GM18505 (cell line): ENCODE results near the gene COQ7.

Experiments used
- ATAC-seq: cut with Tn5 transposase; IDR thresholded peaks from one replicate; pipeline ENCODE4 v1.9.1; 2021; ENCODE audit not compliant: unreplicated experiment
- POLR2A ChIP-seq: IDR thresholded peaks from 4 replicates; pipeline ENCODE4 v1.6.1; 2011; ENCODE audit warnings: borderline replicate concordance; ENCODE audit not compliant: insufficient read depth, insufficient read length; ENCODE audit errors: extremely low read depth

COQ7 gene

GRCh38 chr16:19092653-19093410 is 25.4 kb downstream of the COQ7 start:
- no peak for ATAC-seq

GRCh38 chr16:19093631-19094541 is 26.5 kb downstream of the COQ7 start:
- no peak for ATAC-seq

More at GRCh38 chr16:19092653-19093410, 25.4 kb downstream of the COQ7 start:
- TF ChIP-seq POLR2A, result no peak

GRCh38 chr16:19094542-19095365 is 27.3 kb downstream of the COQ7 start:
- ATAC-seq, result no peak
- TF ChIP-seq POLR2A, result no peak

More at GRCh38 chr16:19093631-19094541, 26.5 kb downstream of the COQ7 start:
- no peak for TF ChIP-seq POLR2A

GRCh38 chr16:19095654-19096053 is 28.2 kb downstream of the COQ7 start:
- ATAC-seq, result no peak

GRCh38 chr16:19098173-19098572 is 30.8 kb downstream of the COQ7 start:
- no peak for ATAC-seq
- no peak for TF ChIP-seq POLR2A

More at GRCh38 chr16:19095654-19096053, 28.2 kb downstream of the COQ7 start:
- TF ChIP-seq POLR2A, result no peak

GRCh38 chr16:19102187-19102872 is 34.9 kb downstream of the COQ7 start:
- no peak for ATAC-seq

GRCh38 chr16:19104607-19105006 is 37.2 kb downstream of the COQ7 start:
- no peak for TF ChIP-seq POLR2A
- no peak for ATAC-seq

More at GRCh38 chr16:19102187-19102872, 34.9 kb downstream of the COQ7 start:
- no peak for TF ChIP-seq POLR2A

- no peak for ATAC-seq
- no peak for TF ChIP-seq POLR2A
Measured at GRCh38 chr16:19105131-19105530, 37.7 kb downstream of the COQ7 start.

GRCh38 chr16:19105891-19106624 is 38.6 kb downstream of the COQ7 start:
- TF ChIP-seq POLR2A, result no peak
- ATAC-seq, result no peak

GRCh38 chr16:19106625-19107020 is 39.2 kb downstream of the COQ7 start:
- no peak for TF ChIP-seq POLR2A
- ATAC-seq, result no peak

- no peak for TF ChIP-seq POLR2A
- no peak for ATAC-seq
Measured at GRCh38 chr16:19108409-19109287, 41.2 kb downstream of the COQ7 start.

- no peak for ATAC-seq
- TF ChIP-seq POLR2A, result no peak
Measured at GRCh38 chr16:19109288-19109664, 41.9 kb downstream of the COQ7 start.
